ENCODE data around the gene GABBR2.

Gene GABBR2

GRCh38 chr9:98442541-98442940, 266.2 kb downstream of the GABBR2 start:
- no peak overlapping the region for H3K27ac Mint-ChIP-seq
- no peak for DNase-seq
- H3K4me3 Mint-ChIP-seq = no peak overlapping the region

DNA sequence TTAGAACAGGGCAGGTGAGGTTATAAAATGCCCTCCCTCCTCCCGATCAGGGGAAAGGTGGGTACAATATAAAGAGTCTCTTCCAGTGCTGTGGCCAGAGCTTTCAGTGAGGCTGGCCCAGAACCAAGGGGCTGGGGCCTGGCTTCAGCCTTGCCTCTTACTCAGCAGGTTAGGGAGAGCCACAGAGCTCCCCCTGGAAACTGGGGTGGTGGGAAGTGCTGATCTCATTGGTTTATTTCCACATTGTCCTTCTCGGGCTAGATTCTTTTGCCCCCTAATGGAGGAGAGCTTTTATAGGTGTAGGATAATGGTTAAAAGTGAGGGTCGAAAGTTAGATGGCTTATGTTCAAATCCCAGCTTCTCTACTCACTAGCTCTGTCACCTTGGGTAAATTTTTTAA, 266.6 kb downstream of the GABBR2 start:
- no peak overlapping the region for H3K4me3 Mint-ChIP-seq
- no peaks in the 10 kb centered on the region for H3K9me3 Mint-ChIP-seq
- H3K4me1 Mint-ChIP-seq (ENCODE audit: low read depth) = no peaks in the 10 kb centered on the region
- no peak overlapping the region for H3K27ac Mint-ChIP-seq
- no peaks in the 10 kb centered on the region for H3K36me3 Mint-ChIP-seq (ENCODE audit: low read depth)
- peaks cover 13% of the 10 kb centered on the region for H3K27me3 Mint-ChIP-seq
- DNase-seq = no peak

More at GRCh38 chr9:98442541-98442940, 266.2 kb downstream of the GABBR2 start:
- H3K9me3 Mint-ChIP-seq = no peaks in the 10 kb centered on the region
- peaks cover 13% of the 10 kb centered on the region for H3K27me3 Mint-ChIP-seq
- H3K36me3 Mint-ChIP-seq (ENCODE audit: low read depth) = no peaks in the 10 kb centered on the region
- no peaks in the 10 kb centered on the region for H3K4me1 Mint-ChIP-seq (ENCODE audit: low read depth)

DNA sequence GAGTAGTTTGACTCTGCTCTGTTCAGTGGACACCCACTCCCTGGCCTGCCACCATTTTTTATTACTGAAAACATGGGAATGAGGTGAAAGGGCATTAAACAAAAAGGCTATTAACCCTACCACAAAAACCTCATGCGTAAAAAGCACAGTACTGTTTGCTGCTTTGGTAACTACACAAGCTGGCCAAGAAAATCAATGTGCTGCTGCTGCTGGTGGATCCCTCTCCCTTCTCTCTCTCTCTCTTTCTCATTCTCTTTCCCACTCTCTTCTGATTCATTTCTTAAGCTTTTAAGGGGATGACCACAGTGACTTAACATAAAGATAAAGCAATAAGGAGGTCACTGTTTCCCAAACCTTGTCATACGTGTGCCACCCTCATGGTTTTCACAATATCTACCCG, 270.1 kb downstream of the GABBR2 start:
- no peak for DNase-seq
- no peaks in the 10 kb centered on the region for H3K4me1 Mint-ChIP-seq (ENCODE audit: low read depth)
- H3K9me3 Mint-ChIP-seq = no peaks in the 10 kb centered on the region
- H3K4me3 Mint-ChIP-seq = no peak overlapping the region
- no peaks in the 10 kb centered on the region for H3K36me3 Mint-ChIP-seq (ENCODE audit: low read depth)
- peaks cover 3% of the 10 kb centered on the region for H3K27me3 Mint-ChIP-seq
- H3K27ac Mint-ChIP-seq = no peak overlapping the region

DNA sequence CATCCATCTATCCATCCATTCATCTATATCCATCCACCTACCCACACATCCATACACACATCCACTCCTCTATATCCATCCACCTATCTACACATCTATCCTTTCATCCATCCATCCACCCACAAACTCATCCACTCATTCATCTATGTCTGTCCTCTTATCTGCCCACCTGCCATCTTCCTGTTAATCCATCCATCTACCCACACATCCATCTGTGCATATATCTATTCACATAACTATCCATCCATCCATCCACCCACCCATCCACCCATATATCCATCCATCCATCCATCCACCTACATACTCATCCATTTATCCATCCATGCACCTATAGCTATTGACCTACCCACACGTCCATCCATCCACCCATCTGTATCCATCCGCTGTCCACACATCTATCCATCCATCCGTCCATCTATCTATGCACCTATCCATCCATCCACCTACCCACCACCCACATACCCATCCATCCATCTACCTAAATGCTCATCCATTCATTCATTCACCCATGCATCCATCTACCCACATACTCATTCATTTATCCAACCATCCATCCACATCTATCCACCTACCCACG, 271.2 kb downstream of the GABBR2 start:
- no peaks in the 10 kb centered on the region for H3K4me1 Mint-ChIP-seq (ENCODE audit: low read depth)
- H3K4me3 Mint-ChIP-seq = no peak overlapping the region
- no peak for DNase-seq
- no peaks in the 10 kb centered on the region for H3K9me3 Mint-ChIP-seq
- no peaks in the 10 kb centered on the region for H3K36me3 Mint-ChIP-seq (ENCODE audit: low read depth)
- no peak overlapping the region for H3K27ac Mint-ChIP-seq
- H3K27me3 Mint-ChIP-seq = peaks cover 3% of the 10 kb centered on the region

DNA sequence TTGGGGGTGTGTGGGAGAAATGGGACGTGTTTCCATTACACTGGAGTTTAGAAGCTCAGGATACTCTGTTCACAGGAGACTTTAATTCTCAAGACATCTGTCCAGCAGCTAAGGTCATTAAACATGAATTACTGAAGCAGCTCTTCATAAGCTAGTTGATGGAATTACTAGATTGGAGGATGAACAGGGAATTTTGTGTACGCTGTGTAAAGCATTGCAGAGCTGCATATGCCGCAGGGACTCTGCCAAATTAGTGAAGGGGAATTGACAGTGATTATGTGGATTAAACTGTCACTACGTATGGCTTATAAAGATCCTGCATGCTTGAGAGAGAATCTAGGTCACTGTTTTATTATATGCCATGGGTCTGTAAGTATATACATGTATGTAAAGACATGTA, 275.8 kb downstream of the GABBR2 start:
- H3K4me3 Mint-ChIP-seq = no peak overlapping the region
- H3K27me3 Mint-ChIP-seq = no peaks in the 10 kb centered on the region
- no peak for DNase-seq
- H3K4me1 Mint-ChIP-seq (ENCODE audit: low read depth) = no peaks in the 10 kb centered on the region
- H3K27ac Mint-ChIP-seq = no peak overlapping the region
- no peaks in the 10 kb centered on the region for H3K36me3 Mint-ChIP-seq (ENCODE audit: low read depth)
- H3K9me3 Mint-ChIP-seq = no peaks in the 10 kb centered on the region

GRCh38 chr9:98432134-98432533, 276.6 kb downstream of the GABBR2 start:
- DNase-seq = no peak
- Mint-ChIP-seq H3K27ac (no peak overlapping the region), H3K27me3 (no peaks in the 10 kb centered on the region), H3K36me3 (ENCODE audit: low read depth) (no peaks in the 10 kb centered on the region), H3K4me1 (ENCODE audit: low read depth) (no peaks in the 10 kb centered on the region), H3K4me3 (no peak overlapping the region), H3K9me3 (no peaks in the 10 kb centered on the region)

DNA sequence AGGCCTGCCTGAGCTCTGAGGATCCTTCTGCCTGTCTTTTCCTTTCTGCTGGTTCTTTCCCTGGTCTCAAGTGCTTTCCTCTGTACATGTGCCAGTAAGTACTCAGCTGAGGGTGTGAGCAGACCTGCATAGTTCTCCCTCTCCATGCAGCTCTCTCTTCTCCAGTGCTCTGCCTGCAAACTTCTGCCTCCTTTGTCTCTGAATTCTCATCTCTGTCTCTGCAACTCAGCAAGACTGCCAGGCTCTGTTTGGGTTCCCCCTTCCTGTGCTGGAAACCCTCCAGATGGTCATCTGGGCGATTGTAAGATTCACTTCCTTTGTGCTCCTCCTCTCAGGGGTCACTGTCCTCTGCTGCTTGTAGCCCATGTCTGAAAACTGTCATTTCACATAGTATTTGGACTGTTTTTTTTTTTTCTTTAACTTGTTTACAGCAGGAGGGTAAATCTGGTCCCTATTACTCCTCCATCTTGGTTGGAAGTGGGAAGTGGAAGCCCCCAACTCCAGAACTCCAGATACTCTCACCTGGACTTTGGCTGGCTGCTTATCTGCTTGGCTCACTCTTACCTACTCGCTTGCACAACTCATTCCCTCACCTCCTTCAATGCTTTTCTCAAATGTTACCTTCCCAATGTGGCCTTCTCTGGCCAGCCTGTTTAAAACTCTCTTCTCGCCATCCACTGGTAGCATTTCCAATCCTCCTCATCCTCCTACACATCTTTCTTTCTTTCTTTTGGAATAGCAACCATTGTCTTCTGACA, 278.0 kb downstream of the GABBR2 start:
- no peaks in the 10 kb centered on the region for H3K27me3 Mint-ChIP-seq
- no peak overlapping the region for H3K27ac Mint-ChIP-seq
- no peak for DNase-seq
- H3K9me3 Mint-ChIP-seq = no peaks in the 10 kb centered on the region
- no peaks in the 10 kb centered on the region for H3K36me3 Mint-ChIP-seq (ENCODE audit: low read depth)
- H3K4me1 Mint-ChIP-seq (ENCODE audit: low read depth) = no peaks in the 10 kb centered on the region
- no peak overlapping the region for H3K4me3 Mint-ChIP-seq

DNA sequence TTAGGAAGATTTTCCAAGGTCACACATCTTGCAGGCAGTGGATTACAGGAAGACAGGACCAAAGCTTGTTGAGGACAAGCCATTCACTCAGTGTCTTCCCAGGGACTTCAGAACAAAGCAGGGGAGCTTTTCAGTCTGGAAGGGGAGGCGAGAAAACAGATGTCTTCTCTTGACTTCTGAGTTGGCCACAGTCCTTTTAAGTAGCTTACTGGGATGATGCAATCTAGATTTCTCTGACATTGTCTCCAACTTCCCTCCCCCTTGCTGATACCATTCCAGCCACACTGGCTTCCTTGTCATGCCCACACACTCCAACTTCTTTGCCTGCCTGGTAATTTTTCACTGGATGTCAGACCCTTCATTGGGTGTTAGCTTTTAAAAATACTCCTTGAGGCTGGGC, 279.1 kb downstream of the GABBR2 start:
- Mint-ChIP-seq H3K4me1 (ENCODE audit: low read depth) (no peaks in the 10 kb centered on the region), H3K4me3 (no peak overlapping the region), H3K27me3 (no peaks in the 10 kb centered on the region), H3K9me3 (no peaks in the 10 kb centered on the region), H3K27ac (no peak overlapping the region), H3K36me3 (ENCODE audit: low read depth) (no peaks in the 10 kb centered on the region)
- DNase-seq = no peak

DNA sequence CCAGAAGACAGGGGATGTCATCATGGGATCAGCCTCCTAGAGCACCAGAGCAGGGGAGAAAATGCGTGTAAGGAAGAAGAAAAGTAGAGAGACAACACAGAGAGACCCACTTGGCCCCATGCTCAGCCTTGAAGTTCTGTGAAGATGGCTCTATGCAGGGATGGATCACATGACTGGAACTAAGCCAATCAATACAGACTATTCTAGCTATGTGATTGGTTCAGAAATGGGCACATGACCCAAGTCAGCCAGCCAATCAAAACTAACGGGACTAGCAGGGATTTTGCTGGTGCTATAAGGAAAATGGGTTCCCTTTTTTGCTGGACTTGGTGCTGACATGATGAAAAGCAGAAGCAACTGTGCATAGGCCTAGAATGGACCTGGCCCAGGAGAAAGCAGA, 280.3 kb downstream of the GABBR2 start:
- H3K27ac Mint-ChIP-seq = no peak overlapping the region
- no peak overlapping the region for H3K4me3 Mint-ChIP-seq
- H3K9me3 Mint-ChIP-seq = no peaks in the 10 kb centered on the region
- H3K27me3 Mint-ChIP-seq = no peaks in the 10 kb centered on the region
- DNase-seq = no peak
- H3K4me1 Mint-ChIP-seq (ENCODE audit: low read depth) = no peaks in the 10 kb centered on the region
- no peaks in the 10 kb centered on the region for H3K36me3 Mint-ChIP-seq (ENCODE audit: low read depth)

- DNase-seq = no peak
- H3K9me3 Mint-ChIP-seq = no peaks in the 10 kb centered on the region
- no peak overlapping the region for H3K27ac Mint-ChIP-seq
- no peaks in the 10 kb centered on the region for H3K4me1 Mint-ChIP-seq (ENCODE audit: low read depth)
- no peaks in the 10 kb centered on the region for H3K27me3 Mint-ChIP-seq
- H3K36me3 Mint-ChIP-seq (ENCODE audit: low read depth) = no peaks in the 10 kb centered on the region
- no peak overlapping the region for H3K4me3 Mint-ChIP-seq
Measured at GRCh38 chr9:98427491-98427890, 281.2 kb downstream of the GABBR2 start.

DNA sequence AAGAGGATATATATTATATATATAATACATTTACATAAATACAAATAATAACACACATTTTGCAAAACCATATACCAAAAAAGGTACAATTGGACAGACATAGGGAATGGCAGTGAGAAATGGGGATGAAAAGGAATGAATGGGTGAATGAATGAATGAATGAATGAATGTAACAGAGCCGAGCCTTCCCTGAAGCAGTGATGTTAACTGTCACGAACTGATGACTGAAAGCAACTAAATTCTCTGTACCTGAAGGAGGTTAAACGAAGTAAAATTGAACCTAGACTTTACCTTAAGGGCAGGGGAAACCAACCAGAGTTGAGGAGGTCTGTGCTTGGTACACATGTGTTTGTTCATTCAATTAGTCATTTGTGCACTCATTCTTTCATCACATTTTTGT, 283.7 kb downstream of the GABBR2 start:
- Mint-ChIP-seq H3K27me3 (no peaks in the 10 kb centered on the region), H3K27ac (no peak overlapping the region), H3K36me3 (ENCODE audit: low read depth) (no peaks in the 10 kb centered on the region), H3K4me1 (ENCODE audit: low read depth) (no peaks in the 10 kb centered on the region), H3K9me3 (no peaks in the 10 kb centered on the region), H3K4me3 (no peak overlapping the region)
- no peak for DNase-seq

GRCh38 chr9:98419260-98419603, 289.5 kb downstream of the GABBR2 start:
- Mint-ChIP-seq H3K9me3 (no peaks in the 10 kb centered on the region), H3K27ac (no peak overlapping the region), H3K27me3 (peaks cover 11% of the 10 kb centered on the region), H3K4me1 (ENCODE audit: low read depth) (no peaks in the 10 kb centered on the region), H3K4me3 (no peak overlapping the region), H3K36me3 (ENCODE audit: low read depth) (no peaks in the 10 kb centered on the region)
- DNase-seq = no peak

- no peak overlapping the region for H3K27ac Mint-ChIP-seq
- no peaks in the 10 kb centered on the region for H3K36me3 Mint-ChIP-seq (ENCODE audit: low read depth)
- H3K9me3 Mint-ChIP-seq = no peaks in the 10 kb centered on the region
- H3K4me3 Mint-ChIP-seq = no peak overlapping the region
- no peak for DNase-seq
- peaks cover 14% of the 10 kb centered on the region for H3K27me3 Mint-ChIP-seq
- no peaks in the 10 kb centered on the region for H3K4me1 Mint-ChIP-seq (ENCODE audit: low read depth)
Measured at GRCh38 chr9:98418578-98419259, 290.0 kb downstream of the GABBR2 start.

GRCh38 chr9:98416294-98417248, 292.2 kb downstream of the GABBR2 start:
- Mint-ChIP-seq H3K4me1 (ENCODE audit: low read depth) (no peaks in the 10 kb centered on the region), H3K27ac (no peak overlapping the region)

More at GRCh38 chr9:98416294-98417248, 292.2 kb downstream of the GABBR2 start:
- no peaks in the 10 kb centered on the region for H3K36me3 Mint-ChIP-seq (ENCODE audit: low read depth)
- DNase-seq = no peak
- no peaks in the 10 kb centered on the region for H3K9me3 Mint-ChIP-seq
- H3K4me3 Mint-ChIP-seq = no peak overlapping the region
- H3K27me3 Mint-ChIP-seq = peaks cover 14% of the 10 kb centered on the region

Data from activated T-cell treated with anti-CD3 and anti-CD28 coated beads, Interleukin-2, amount 50 U/mL, for 24 hours (primary cell).